HG03565 (cell line): ENCODE measurements around the gene FAS.

ENCODE experiments used
- ATAC-seq: cut with Tn5 transposase; IDR thresholded peaks from one replicate; pipeline ENCODE4 v1.9.1; 2021; ENCODE audit warnings: mild to moderate bottlenecking, moderate library complexity; ENCODE audit not compliant: unreplicated experiment

Gene FAS

DNA sequence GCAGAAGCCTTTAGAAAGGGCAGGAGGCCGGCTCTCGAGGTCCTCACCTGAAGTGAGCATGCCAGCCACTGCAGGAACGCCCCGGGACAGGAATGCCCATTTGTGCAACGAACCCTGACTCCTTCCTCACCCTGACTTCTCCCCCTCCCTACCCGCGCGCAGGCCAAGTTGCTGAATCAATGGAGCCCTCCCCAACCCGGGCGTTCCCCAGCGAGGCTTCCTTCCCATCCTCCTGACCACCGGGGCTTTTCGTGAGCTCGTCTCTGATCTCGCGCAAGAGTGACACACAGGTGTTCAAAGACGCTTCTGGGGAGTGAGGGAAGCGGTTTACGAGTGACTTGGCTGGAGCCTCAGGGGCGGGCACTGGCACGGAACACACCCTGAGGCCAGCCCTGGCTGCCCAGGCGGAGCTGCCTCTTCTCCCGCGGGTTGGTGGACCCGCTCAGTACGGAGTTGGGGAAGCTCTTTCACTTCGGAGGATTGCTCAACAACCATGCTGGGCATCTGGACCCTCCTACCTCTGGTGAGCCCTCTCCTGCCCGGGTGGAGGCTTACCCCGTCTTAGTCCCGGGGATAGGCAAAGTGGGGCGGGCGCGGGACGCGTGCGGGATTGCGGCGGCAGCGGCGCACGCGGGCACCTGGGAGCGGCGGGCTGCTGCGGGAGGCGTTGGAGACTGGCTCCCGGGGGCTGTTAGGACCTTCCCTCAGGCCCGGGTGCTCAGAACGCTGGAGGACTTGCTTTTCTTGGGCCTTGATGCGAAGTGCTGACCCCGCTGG is at the start of gene FAS:
TSS of gene FAS (plus strand) at position 415 of the 777 bp plus-strand sequence. CDS start at position 494, 79 bp downstream.
- ATAC-seq: peak; percentile 42

GRCh38 chr10:88941026-88941425 is 49.6 kb upstream of the FAS start:
- no peak for ATAC-seq

- no peak for ATAC-seq
Observed at GRCh38 chr10:88943778-88944177, 46.8 kb upstream of the FAS start.

DNA sequence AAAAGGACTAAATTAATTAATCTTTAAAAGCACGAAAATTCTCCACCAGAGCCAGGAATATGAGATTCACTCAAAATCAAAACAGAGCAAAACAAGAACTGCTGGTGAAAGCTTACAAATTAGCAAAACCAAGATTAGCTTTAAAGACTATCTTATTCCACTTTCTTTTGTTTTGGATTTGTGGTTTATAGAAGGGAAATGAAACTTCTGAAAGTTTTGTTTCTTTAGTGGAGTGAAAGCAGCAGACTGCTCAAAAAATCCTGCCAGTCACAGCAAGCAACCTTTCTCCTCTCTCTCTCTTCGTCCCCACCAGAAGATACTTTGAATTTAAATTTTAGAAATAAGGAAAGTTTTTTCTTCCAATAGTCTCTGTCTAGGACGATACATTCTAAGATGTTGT is 45.8 kb upstream of the FAS start:
- no peak for ATAC-seq

GRCh38 chr10:88946200-88946599 is 44.4 kb upstream of the FAS start:
- no peak for ATAC-seq

- no peak for ATAC-seq
Observed at GRCh38 chr10:88946965-88947590, 43.5 kb upstream of the FAS start.

DNA sequence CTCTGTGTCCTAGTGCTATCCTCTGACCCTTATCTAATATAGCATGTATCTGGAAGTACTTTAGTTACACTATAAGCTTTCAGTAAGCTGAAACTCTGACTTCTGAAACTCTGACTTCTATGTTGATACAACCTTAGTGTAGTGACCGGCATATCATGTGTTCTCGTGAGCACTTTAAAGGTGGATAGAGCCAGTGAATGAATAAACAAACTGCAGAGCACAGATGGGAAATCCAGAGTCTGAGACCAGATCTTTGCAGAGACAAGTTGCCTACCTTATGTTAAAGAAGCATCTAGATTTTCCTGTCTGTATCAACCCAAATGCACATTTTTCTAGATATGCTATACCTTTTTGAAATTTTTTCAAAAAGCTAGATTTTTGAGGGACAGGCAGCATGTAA is 41.5 kb upstream of the FAS start:
- no peak for ATAC-seq

DNA sequence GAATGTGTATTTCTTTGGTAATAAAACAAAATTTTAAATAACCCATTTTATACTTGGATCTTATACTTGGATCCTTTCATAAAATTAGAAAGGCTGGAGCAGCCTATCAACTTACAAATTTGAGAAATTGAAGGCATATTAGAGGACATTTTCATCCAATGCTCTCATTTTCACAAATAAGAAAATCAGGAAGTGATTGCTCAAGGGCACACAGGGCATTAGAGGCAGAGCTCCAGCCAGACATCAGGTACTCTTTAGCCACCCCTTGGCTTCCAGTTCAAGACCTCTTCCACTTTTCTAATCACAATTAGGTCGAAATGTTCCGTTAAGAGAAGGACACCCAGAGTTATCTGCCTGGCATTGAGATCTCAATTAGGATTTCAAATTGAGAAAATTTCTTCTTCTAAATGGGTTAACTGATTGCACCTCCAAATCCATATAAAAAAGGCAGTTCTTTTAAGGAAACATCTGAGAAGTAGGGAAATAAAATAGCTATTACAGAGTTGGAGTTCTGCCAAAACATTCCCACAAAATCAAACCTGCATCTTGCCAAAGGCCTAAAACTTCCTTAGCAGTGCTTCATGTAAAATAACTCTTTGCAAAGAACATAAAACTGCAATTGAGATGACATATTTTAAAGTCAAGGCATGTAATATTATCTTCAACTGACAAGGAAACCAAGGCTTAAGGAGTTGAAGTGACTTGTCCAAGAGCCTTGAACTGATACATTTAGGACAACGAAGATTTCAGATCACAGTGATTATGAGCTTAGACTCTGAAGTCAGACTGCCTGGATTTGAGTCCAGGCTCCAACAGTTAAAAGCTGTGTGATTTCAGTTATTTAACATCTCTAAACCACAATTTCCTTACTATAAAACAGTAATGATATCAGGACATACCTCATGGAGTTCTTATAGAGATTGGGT is 40.4 kb upstream of the FAS start:
- ATAC-seq: no peak

DNA sequence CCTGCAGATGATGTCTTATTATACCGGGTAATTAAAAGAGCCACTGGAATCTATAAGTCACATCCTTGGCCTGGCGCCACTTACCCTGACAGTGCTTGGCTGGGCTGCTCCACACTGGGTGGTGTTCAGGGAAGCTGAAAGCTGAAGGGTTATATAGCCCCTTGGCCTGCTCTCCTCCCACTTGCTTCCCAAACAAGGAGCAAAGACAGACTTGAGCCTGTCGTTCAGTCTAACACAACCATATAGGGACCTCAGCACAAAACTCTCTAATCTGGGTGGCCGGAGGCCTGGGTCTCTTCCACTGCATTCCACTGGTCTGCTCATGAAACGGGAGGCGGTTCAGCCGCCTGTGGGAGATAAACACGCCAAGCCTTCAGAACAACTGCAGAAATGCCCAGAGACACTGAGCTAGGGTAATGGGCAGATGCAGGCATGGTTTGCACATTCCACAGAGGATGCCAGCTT is 37.9 kb upstream of the FAS start, which contains the start of gene ACTA2:
TSS of gene ACTA2 (minus strand) at position 127 of the 465 bp plus-strand sequence. CDS start 3,843 bp downstream, outside the sequence.
- ATAC-seq: no peak

GRCh38 chr10:88953662-88954061 is 36.9 kb upstream of the FAS start:
- ATAC-seq: no peak

GRCh38 chr10:88954458-88955083 is 36.0 kb upstream of the FAS start:
- ATAC-seq: no peak

DNA sequence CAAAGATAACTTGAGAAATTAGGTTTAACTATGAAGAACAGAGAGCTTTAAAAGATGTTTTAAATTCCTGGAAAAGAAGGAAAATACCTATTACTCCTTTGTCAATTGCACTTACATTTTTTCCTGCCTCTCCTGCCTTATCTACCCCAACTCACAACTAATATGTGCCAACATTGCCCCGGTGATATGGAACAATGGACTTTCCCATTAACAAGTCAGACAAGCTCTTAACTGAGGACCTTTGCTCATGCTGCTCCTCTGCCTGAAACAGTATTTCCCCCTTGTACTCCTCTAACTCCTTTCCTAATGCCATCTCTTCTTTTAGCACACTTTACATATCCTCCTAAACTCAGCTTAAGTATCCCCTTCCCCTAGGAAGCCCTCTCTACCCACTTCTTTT is 33.2 kb upstream of the FAS start:
- ATAC-seq: no peak

- ATAC-seq: no peak
Observed at GRCh38 chr10:88958721-88959120, 31.9 kb upstream of the FAS start.

- no peak for ATAC-seq
Observed at GRCh38 chr10:88960802-88961201, 29.8 kb upstream of the FAS start.

GRCh38 chr10:88961266-88961665 is 29.3 kb upstream of the FAS start:
- ATAC-seq: no peak

DNA sequence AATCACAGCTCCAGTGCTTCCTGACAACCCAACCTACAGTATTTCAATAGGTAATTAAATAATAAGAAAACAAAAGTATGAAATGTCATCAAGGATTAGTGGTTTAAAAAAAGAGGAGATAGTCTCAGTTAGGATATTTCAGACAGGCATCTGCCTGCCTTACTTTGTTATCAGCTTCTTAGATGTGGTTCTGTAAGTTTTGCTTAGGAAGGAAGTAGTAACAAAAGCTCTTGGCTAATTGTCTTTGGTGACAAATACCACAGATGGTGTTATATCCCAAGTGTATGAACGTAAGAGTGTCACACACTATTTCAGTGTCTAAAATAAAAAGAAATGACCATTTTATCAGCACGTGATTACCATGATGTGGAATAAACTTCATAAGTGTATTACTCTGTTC is 28.3 kb upstream of the FAS start:
- ATAC-seq: no peak

DNA sequence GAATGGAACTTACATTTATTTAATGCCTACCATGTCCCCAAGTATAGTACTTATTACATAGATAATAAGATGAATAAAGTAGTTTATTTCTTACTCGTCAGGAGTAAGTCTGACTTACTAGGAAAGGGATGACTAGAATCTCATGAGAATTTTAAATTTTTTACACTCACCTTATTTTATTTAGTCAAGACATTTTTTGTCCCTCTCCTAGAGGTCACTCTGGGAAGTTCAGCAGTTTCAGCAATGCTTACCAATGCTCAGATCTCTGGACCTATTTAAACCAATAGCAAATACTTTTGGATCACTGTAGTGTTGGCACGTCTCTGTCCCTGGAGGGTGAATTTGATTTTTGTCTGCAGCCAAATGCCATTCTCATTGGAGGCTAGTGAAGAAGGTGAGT is 27.3 kb upstream of the FAS start:
- no peak for ATAC-seq

DNA sequence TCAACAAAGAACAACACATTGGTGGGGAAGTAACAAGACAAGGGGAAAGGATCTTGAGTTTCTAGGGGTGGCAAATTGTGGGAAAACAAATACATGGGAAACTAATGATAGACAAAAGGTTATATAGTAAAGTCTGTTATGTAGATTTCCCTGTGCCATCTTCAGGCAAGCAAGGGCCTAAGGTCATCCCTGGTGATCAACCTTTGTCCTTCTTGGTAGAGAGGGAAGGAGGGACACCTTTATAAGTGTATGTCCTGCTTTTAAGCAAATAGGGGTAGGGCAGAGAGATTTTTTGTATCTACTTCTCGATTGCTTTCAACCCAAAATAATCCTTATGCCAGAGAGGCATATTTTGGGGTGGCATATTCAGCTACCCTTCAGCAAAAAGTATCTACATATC is 26.2 kb upstream of the FAS start:
- no peak for ATAC-seq

GRCh38 chr10:88964869-88965415 is 25.7 kb upstream of the FAS start:
- no peak for ATAC-seq

- ATAC-seq: no peak
Observed at GRCh38 chr10:88966797-88967196, 23.8 kb upstream of the FAS start.

GRCh38 chr10:88968391-88968790 is 22.2 kb upstream of the FAS start:
- no peak for ATAC-seq
